HG02943 (cell line): Measurements from ENCODE around the gene GRID2IP.
"Not testable (repeated sequence)": the region's sequence is repeated elsewhere in the genome, so short reads cannot be mapped to it uniquely, and the experiment has no call there.

Experiments
- ATAC-seq: cut with Tn5 transposase; IDR thresholded peaks from one replicate; pipeline ENCODE4 v1.9.1; 2021; ENCODE audit warnings: mild to moderate bottlenecking, low read depth, moderate library complexity; ENCODE audit not compliant: unreplicated experiment

The GRID2IP gene

GRCh38 chr7:6458676-6459075 is 92.6 kb downstream of the GRID2IP start:
- not testable (repeated sequence) for ATAC-seq

- no peak for ATAC-seq
Measured at GRCh38 chr7:6453734-6454133, 97.5 kb downstream of the GRID2IP start.

DNA sequence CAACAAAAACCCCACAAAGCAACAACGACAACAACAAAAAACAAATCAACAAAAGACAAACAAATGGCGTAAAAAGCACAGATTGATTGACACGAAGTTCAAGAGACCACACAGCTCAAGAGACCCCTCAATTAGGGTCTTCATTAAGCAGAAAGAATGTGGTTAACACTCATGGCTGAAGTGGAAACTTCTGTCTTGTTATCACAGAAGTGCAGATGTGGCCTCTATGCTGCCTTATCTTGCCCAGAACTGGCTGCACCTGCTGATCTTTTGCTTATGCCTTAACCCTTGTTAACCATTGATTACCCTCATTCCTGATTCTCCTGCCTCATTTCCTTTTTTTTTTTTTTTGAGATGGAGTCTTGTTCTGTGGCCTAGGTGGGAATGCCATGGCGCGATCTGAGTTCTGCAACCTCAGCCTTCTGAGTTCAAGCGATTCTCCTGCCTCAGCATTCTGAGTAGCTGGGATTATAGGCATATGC is 100.0 kb downstream of the GRID2IP start:
- no peak for ATAC-seq

GRCh38 chr7:6450591-6450990 is 100.7 kb downstream of the GRID2IP start:
- not testable (repeated sequence) for ATAC-seq

DNA sequence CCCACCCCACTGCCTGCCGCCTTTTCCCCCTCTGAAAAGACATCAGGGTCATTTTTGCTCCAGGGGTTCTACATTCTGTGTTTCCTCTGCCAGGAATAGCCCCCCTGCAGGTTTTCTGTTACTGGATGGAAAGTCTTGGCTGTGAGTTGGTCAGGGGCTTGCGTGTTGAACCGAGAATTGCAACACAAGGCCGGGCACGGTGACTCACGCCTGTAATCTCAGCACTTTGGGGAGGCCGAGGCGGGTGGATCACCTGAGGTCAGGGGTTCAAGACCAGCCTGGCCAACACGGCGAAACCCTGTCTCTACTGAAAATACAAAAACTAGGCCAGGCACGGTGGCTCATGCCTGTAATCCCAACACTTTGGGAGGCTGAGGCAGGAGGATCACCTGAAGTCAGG is 101.4 kb downstream of the GRID2IP start:
- not testable (repeated sequence) for ATAC-seq

GRCh38 chr7:6448943-6449543 is 102.2 kb downstream of the GRID2IP start:
- no peak for ATAC-seq

DNA sequence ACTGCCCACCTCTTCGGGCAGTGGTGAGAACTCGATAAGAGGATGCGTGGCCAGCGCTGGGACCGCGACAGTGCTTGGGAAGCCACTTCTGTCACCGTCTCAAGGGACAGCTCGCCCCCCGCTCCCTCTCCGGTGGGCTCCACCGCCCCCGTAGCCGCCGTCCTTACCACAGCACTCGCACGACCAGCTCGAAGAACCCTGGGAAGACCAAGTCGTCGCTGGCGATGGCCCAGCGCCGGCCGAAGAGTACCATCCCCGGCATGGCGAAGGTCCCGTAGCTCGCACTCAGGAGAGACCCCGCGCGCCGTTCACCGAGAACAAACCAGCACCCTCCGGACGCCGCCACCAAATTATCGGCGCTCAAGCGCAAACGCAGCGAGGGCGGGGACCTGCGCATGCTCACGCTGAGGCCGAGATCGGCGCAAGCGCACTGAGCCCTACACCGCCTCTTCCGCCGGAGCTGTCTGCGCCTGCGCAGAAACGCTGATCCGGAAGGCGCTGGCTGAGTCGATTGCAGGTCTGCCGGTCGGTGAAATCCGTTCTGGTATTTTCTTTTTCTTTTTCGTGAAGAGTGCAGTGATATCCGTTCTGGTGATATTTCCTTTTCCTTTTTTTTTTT is 103.6 kb downstream of the GRID2IP start, which contains the start of gene DAGLB:
TSS of gene DAGLB (minus strand) at position 374 of the 619 bp plus-strand sequence. CDS start at position 262, 112 bp downstream.
- peak; percentile 69 for ATAC-seq
